Stimulated activated CD4-positive, alpha-beta T cell treated with anti-CD3 and anti-CD28 coated beads, Interleukin-4, amount 100 ng/mL, for 24 hours (primary cell): ENCODE results near the gene TP63.

Experiments used
- DNase-seq: peaks from one replicate; pipeline ENCODE4 v3.0.0-alpha.2; 2020

Gene TP63

DNA sequence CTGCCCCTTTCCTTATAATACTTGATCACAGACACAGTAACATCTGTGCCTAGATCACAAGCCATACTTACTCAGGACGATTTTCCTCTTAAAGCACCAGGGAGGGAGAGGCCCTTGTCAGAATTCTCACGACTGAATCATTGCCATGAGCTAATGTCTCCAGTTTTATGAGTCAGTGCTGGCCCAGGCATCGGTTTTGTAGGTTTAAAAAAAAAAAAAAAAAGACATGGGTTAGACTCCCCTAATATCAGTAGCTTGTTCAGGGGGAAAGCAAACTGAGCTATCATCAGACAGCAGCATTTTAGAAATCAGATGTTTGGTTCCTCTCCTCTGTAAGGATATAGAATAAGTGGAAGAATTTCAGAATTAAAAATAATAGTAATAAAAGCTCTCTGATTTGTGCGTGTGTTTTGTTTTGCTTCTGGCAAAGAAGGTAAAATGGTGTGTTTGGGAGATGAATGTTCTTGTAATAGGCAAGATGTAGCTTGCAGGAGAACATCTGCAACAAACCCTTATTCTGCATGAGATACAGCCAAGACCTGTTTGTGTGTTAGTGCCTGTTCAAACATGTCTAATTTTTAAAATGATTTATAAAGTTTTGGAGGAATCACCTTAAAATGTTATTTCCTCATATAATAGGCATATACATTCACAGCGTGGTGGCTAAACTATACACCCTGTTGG, 193.6 kb downstream of the TP63 start:
- DNase-seq = no peak

DNA sequence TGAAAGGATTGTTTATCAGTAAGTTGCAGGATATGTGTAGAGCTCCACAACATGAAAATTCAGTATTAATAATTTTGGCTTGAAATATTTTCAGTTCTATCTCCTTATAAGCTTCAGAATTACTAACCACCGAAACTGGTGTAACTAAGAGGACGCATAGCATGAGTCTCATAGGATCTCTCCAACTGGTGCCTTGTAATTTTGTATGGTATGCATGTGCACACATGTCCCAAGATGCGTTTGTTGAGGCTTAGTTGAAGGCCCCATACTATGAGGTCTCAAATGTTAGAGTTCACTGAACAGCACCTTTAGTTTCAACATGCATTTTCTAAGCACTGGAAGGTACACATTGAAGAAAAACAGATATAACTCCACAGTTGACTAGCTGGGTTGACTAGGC, 195.4 kb downstream of the TP63 start:
- no peak for DNase-seq

DNA sequence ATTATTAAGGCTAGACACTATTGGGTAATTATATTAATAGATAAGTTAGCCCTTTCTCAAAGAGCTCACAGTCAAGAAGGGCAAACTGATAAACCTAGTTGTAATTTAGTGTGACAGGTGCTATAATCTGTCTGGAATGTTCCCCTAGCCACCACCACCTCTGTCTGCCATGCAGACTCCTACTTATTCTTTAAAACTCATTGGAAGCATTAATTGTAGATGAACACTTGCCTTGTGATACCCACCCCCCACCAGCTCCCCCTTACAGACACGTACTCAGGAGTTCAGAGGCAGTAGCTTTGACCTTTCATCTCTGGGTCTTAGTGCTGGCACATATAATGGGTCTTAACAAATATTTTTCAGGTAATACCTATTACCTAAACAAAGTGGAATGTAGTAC, 195.9 kb downstream of the TP63 start:
- DNase-seq = no peak

GRCh38 chr3:189830401-189830800, 199.2 kb downstream of the TP63 start:
- no peak for DNase-seq

DNA sequence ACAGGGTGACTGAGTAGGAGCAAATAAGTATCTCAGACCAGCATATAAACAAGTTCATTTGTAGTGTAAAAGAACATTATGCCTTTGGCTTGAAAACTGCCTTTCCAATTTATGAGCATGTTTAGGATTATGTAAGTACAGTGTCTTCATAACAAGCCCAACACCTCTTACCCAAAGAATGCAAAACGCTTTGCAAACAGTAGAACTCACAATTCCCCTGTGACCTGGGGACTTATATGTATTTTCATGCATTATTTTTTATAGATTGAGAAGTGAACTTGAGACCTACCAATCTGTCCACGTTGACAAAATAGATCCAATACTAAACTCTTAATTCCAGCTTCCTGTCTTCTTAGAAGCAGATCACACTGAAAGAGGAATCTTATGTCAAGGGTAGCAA, 202.1 kb downstream of the TP63 start:
- DNase-seq = no peak

DNA sequence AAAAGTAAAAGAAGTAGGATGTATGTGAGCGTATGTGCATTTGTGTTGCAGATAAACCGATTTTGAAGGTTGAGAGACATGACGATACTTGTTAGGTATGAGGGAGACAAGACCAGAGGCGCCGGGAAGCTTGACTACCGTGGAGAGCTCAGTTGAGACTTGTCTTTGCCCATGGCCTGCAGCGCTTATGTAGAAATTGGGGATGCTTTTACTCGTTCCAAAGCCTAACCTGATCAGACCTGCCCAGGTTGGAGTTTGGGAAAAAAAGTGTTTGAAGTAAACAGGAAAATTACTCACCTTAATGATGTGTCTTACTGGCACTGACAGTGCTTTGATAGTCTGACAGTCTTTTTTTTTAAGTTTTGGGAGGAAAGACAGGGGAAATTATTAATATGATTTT, 202.8 kb downstream of the TP63 start:
- DNase-seq = no peak

DNA sequence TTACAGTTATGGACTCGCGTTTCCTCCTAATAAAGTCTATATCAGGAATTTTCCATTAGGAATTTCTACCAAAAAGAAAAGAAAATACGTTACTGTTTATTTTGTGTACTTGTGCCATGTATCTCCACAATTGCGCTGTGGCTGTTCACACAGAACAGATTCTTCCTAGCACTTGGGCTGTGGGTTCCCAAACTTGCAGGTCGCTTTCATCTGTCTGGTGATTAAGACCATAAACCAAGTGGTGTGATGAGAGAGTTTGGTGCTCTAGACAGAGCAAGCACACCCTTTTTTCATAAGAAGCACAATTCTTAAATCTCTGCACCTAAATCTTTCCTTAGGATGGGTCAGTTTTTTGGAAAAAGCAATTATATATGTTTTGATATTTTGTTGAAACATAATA, 203.3 kb downstream of the TP63 start:
- no peak for DNase-seq

DNA sequence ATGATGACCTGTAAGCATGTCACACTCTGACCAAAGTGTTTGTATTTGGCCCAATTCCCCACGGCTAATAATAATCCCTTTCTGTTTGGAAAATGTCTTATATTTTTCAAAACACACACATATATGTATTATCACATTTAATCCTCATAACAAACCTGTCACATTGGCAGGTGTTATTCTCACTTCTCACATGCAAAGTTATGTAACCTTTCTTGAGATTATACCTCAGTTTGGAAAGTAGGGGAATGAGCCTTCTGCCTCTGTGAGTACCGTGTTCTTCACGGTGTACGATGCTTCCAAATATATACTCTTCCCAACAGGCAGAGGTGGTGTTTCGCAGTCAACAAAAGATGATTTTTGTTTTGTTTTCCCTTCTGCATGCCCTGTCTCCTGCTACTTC, 205.6 kb downstream of the TP63 start:
- DNase-seq = no peak

- no peak for DNase-seq
Measured at GRCh38 chr3:189838291-189838690, 207.1 kb downstream of the TP63 start.

DNA sequence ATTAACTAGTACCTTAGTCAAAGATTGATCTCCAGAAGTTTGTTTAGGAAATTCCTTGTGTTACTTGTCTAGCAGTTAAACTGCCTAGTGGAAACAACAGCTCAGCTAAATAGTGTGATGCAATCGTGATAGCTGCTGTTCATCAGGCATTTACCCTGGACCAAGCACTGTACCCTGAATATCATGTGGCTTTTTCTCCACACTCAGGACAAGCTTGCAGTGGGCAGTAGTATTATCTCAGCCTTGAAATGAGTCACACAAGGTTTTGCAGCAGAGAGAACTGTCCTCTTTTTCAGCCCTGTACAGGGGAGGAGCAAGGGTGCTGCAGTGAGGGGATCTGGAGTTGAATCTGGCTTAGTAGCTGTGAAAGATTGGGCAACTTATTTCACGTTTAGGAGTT, 208.4 kb downstream of the TP63 start:
- DNase-seq = no peak

DNA sequence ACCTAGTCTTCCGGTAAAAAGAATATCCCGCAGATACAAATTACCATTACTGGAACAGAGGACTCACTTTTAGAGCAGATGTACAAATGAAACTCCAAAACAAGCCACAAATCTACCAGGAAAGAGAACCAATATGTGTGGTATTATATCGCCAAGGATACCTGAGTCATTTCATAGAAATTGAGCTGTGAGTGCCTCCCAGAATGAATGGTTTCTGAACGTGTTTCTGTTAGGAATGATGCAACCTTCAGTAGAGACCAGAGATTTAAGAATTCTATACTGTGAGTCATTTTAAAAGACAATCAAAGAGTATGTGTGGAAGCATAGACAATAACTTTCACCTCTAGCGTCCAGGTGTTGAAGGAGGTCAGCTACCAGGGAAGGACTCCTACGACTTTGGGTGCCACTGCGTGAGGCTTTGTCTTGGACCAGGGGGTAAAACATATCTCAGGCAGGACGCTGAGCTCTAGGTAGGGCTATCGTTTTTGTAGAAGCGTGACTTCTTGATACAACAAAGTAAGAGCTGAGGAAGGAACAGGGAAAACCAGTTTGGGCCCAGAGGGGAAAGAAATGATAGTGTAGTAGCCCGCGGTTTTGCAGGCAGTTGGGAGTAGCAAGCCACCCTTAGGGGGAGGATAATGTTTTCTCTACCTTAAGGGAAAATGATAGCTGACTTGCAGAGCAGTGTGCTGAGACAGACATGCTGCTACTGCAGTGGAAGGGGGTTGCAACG, 210.4 kb downstream of the TP63 start:
- no peak for DNase-seq

DNA sequence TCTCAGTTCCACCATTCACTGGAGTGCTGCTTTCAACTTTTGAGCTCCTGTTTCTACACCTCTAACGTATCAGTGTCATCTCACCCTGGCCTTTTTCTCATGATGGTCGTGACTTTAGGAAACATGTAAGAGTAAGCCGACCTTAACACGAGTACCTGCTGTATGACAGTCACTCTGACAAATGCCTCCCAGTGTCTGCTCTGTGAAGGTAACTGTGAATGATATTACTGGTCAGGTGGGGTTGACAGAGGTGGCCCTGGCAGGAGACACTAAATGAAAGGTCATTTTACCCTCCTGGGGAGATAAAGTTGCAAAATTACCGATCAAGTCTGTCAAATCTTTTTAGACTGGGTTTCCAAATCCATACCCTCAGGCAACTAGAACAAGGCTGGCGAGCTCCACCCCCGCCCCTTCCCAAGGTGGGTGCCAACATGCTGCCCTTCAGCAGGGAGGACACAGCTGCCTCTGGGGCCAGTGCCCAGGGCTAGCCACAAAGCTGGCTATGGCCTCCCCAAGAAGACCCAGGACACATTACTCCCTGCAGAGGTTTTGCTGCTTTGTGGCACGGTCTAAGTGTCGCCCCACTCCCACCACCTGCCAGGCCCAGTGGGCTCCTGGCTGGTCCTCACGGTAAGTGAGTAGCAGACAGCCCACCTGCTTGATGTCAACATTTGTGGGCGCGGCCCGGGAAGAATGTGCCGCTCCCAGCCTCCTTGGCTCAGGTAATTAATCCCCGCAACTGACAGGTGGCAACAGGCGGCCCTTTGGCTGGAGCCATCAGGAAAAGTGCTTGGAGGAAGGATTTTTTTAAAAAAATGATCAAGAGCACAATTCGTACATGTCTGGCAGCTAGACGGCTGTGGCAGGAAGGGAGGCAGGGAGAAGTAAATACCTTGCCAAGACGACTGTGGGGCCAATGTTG, 211.8 kb downstream of the TP63 start:
- DNase-seq = no peak

GRCh38 chr3:189845069-189845468, 213.9 kb downstream of the TP63 start:
- no peak for DNase-seq

DNA sequence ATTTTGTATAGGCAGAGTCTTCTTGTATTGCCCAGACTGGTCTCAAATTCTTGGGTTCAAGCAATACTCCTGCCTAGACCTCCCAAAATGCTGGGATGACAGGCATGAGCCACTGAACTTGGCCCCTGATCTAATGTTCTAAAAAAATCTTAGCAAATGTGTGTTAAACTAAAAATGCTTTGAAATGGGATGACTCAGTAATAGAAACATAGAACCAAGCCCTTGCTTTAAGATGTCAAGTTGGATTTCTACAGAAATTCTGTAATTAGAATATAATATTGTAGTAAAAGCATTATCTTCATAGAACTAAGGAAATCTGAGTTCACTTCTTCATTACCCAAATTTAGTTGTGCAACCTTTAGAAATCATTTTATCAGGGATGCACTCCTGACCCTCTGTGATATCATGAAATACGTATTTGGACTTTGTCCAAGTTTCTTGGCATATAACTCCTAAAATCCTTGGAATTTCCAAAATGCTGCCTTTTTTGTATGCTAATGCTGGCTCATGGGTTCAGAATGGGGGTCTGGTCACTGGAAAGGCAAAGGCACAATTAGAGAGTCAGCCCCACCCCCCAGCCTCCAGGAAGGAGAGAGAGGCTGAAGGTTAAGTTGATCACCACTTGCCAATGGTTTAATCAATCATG, 217.3 kb downstream of the TP63 start:
- no peak for DNase-seq

DNA sequence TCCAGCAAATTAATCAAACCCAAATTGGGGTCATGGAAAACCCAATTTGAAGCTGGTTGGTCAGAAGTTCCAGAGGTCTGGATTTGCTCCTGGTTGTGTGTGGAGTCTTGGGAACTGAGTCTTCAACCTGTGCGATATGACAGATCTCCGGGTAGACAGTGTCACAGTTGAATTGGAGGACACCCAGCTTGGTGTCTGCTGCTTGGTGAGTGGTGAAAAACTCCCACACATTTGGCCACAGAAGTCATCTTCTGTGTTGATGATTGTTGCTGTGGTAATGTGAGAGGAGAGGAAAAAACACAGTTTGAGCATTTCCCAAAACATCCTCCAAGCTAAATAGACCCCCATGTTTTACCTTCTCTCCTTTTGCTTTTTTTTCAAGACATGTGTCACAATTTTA, 218.1 kb downstream of the TP63 start:
- DNase-seq = no peak

DNA sequence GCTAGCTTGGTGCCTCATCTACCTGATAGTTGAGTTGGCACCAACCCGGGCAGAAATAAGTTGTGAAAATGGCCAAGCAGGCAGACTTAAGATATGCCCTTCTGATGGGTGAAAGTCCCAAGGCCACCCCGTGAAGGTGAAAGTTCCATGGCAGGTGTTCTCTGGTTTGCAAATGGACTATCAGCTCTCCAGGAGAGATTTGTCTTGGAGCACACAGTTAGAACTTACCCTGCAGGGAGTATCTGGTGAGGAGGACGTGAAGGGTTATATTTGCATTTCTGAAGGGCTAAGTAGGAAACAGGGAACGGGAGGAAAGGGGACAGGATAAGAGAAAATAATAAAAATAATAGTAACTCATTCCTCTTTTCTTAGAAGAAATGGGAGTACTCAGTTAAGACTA, 220.5 kb downstream of the TP63 start:
- DNase-seq = no peak

DNA sequence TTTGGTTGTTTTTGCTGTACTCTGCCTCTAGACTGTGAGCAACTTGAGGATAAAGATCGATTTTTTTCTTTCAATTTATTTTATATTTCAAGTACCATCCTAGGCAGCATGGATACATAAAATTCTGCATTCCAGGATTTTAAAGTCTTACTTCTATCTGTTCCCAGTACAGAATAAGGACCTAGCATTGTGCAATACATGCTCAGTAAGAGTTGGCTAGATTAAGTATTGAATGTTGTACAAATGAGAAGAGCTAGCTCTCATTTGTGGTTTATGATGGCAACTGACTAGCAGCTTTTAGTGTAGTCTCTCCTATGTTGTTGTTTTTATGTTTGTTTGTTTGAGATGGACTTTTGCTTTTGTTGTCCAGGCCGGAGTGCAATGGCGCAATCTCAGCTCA, 222.7 kb downstream of the TP63 start:
- no peak for DNase-seq

- no peak for DNase-seq
Measured at GRCh38 chr3:189860296-189860695, 229.1 kb downstream of the TP63 start.

- DNase-seq = no peak
Measured at GRCh38 chr3:189862385-189862998, 231.3 kb downstream of the TP63 start.

- DNase-seq = no peak
Measured at GRCh38 chr3:189863031-189863430, 231.8 kb downstream of the TP63 start.

DNA sequence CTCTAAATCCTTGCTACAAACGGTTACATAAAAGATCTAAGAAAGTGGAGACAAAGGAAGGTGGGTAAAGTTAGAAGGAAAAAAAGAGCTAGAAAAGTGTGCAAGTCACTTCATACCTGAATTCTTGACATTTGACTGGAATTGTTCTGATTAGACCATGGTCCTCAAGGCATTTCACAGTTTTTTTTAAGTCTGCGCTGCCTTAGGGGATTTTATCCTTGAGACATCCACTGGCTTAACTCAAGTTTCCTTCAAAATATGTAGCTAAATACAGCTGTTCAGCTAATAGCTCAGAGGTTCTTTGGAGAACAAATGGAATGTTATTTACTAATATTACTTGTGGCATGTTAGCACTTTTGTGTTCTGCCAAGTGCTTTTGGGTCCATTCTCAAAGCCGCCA, 236.9 kb downstream of the TP63 start:
- DNase-seq = no peak

- DNase-seq = no peak
Measured at GRCh38 chr3:189869165-189869564, 238.0 kb downstream of the TP63 start.

DNA sequence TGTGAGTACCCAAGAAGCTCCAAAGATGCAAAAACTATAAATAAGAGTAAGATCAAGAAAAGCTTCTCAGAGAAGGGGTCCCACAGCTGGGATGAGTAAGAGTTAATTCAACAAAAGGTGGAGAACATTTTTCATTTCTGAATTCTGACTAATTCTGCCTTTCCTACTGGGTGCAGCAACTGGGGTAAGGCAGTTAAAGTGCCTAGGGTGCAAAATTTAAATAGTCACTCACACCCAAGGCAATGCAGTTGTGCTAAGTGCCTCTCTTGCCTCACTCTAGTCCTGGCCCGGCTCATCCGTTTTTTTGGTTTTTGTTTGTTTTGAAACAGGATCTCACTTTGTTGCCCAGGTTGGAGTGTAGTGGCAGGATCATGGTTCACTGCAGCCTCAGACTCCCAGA, 240.2 kb downstream of the TP63 start:
- no peak for DNase-seq
